ENCODE data around the gene ZNF766.

The ZNF766 gene

DNA sequence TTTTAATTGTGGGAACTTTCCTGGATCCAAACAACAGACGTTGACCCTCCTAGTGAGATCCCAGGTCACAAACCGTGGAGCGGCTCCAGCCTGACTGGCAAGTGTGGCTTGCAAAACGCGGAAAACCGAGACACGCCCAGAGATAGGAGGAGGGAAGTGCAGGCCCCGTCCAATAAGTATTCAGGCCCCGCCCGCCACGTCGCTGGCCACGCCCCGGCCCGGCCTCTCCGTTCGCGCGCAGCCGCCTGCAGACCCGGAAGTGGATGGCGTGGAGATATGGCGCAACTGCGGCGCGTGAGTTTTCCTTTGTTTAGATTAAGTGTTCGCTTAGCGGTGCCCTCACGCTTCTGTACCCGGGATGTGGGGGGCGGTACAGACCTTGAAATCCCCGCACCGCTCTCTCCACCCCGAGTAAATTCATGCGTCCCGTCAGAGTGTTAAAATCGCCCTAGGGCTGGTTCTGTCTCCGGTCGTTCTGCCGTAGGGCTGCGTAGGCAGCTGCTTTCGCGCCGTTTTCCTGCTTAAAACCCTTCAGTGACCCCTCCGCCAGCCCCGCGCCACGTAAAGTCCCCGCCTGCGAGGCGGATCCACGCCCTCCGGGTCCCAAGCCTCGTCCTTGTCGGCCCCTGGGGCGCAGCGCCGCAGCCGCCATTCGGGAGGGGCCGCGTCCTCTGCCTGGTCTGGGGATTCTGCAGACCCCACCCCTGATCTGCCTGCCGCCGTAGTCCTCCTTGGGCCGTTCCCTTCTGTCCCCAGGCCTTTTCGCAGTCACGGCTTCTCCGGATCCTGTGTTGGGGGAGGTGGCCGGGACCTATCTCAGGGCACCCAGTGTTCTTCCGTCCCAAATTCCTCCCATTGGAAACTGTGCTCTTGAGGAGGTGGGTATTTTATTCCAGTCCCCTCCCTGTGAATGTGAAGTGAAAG, at the start of gene ZNF766:
Gene ZNF766, plus strand, starts transcription at position 250 of the 924 bp plus-strand sequence. Its CDS starts 27 bp downstream, at position 277.
- in situ Hi-C loops (cut with HindIII; ENCODE audit: low sequenced_read_pairs): no loop called here
- TF ChIP-seq, protein P1, sequence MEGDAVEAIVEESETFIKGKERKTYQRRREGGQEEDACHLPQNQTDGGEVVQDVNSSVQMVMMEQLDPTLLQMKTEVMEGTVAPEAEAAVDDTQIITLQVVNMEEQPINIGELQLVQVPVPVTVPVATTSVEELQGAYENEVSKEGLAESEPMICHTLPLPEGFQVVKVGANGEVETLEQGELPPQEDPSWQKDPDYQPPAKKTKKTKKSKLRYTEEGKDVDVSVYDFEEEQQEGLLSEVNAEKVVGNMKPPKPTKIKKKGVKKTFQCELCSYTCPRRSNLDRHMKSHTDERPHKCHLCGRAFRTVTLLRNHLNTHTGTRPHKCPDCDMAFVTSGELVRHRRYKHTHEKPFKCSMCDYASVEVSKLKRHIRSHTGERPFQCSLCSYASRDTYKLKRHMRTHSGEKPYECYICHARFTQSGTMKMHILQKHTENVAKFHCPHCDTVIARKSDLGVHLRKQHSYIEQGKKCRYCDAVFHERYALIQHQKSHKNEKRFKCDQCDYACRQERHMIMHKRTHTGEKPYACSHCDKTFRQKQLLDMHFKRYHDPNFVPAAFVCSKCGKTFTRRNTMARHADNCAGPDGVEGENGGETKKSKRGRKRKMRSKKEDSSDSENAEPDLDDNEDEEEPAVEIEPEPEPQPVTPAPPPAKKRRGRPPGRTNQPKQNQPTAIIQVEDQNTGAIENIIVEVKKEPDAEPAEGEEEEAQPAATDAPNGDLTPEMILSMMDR (IDR thresholded peaks at IDR 0.05; ENCODE audit: low read depth, low read length): no peak
- peak within 1 kb of the TSS; percentile 99 for H3K4me3 ChIP-seq (ENCODE audit: low read depth, low read length)
- peak; percentile 95 for DNase-seq (ENCODE audit: low read depth, low spot score)

DNA sequence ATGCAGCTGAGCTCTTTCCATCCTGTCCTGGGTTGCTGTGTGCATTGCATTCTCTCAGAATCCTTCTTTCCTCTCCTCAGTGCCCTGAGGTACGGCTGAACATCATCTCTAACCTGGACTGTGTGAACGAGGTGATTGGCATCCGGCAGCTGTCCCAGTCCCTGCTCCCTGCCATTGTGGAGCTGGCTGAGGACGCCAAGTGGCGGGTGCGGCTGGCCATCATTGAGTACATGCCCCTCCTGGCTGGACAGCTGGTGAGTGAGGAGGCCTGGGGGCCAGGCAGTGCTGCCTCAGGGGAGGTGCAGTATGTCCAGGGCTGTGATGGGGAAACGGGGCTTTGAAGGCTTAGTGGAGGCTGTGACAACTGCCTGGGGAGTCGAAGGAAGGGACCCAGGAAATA, 49.8 kb upstream of the ZNF766 start:
- in situ Hi-C loops (cut with HindIII; ENCODE audit: low sequenced_read_pairs): no loop called here
- TF ChIP-seq, protein P1 (IDR thresholded peaks at IDR 0.05; ENCODE audit: low read depth, low read length): no peak
- H3K4me3 ChIP-seq (ENCODE audit: low read depth, low read length): no peak overlapping the region
- DNase-seq (ENCODE audit: low read depth, low spot score): no peak

DNA sequence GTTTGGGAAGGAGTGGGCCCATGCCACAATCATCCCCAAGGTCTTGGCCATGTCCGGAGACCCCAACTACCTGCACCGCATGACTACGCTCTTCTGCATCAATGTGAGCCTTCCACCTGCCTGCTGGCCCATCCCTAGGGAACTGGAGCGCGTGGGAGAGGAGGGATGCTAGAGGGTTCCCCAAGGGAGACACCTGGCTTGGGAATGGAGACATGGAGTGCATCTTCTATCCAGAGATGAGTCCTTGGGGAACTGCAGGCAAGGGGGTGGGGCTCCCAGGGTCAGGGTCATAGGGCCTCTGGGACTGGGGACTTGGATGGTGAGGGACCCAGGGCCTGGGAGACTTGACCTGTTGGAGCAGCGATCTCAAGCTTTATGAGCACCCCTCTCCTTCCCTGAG, 48.4 kb upstream of the ZNF766 start:
- no peak overlapping the region for H3K4me3 ChIP-seq (ENCODE audit: low read depth, low read length)
- TF ChIP-seq, protein P1 (IDR thresholded peaks at IDR 0.05; ENCODE audit: low read depth, low read length): no peak
- in situ Hi-C loops (cut with HindIII; ENCODE audit: low sequenced_read_pairs): no loop called here
- no peak for DNase-seq (ENCODE audit: low read depth, low spot score)

DNA sequence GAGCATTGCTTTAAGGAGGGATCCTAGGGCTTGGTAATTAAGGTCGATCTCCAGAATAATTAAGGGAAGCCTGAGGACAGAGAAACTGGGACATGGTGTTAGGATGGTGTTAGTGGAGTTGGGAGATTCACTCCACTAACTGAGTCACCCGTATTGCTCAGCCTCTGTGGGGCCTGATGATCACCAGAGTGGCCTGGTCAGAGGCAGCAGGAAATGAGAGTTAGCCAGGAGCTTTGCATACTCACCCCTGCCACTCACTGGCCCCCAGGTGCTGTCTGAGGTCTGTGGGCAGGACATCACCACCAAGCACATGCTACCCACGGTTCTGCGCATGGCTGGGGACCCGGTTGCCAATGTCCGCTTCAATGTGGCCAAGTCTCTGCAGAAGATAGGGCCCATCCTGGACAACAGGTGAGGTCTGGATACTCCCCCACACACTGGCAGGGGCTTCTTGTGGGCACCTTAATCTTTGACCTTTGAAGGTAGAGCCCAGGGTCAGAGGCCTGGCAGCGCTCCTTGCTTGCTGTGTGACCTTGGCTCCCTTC, 47.5 kb upstream of the ZNF766 start:
- in situ Hi-C loops (cut with HindIII; ENCODE audit: low sequenced_read_pairs): no loop called here
- TF ChIP-seq, protein P1 (IDR thresholded peaks at IDR 0.05; ENCODE audit: low read depth, low read length): no peak
- no peak for DNase-seq (ENCODE audit: low read depth, low spot score)
- H3K4me3 ChIP-seq (ENCODE audit: low read depth, low read length): no peak overlapping the region

DNA sequence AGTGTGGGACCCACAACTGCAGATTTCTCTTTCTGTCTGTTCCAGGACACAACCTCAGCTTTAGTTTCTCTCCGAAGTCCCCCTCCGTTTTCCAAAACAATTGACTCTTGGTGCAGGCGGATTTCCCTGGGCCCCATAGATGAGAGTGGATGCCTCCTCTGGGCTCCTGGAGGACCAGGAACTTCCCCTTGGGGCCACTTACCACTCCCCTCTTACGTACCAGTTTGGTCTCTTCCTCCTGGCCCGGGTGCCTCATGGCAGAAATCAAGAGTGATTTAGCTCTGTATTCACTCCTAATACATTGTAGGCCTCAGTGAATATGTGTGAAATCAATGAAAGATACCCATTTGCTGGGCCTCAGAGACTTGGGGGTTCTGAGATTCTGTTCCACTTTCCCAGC, 45.2 kb upstream of the ZNF766 start:
- no peak overlapping the region for H3K4me3 ChIP-seq (ENCODE audit: low read depth, low read length)
- in situ Hi-C loops (cut with HindIII; ENCODE audit: low sequenced_read_pairs): no loop called here
- no peak for DNase-seq (ENCODE audit: low read depth, low spot score)
- TF ChIP-seq, protein P1 (IDR thresholded peaks at IDR 0.05; ENCODE audit: low read depth, low read length): no peak

DNA sequence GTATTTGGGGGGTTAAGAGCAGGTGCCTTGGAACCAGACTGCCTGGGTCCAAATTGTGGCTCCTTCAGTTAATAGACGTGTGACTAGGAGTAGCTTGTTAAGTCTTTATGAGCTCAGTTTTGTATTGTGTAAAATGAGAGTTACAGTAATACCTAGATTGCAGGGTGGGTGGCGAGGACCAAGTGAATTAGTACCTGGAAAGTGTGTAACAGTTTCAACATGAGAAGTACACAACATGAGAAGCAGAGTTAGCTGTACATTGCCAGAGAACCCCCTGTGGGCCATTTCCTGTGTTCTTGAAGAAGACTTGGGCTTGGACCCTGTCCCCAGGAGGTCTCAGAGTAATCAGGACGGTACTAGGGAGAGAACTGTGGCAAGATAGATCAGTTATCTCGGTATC, 42.7 kb upstream of the ZNF766 start:
- in situ Hi-C loops (cut with HindIII; ENCODE audit: low sequenced_read_pairs): no loop called here
- H3K4me3 ChIP-seq (ENCODE audit: low read depth, low read length): no peak overlapping the region
- TF ChIP-seq, protein P1 (IDR thresholded peaks at IDR 0.05; ENCODE audit: low read depth, low read length): no peak
- DNase-seq (ENCODE audit: low read depth, low spot score): no peak
